ENCODE data around the gene CDH11.

CDH11 gene

DNA sequence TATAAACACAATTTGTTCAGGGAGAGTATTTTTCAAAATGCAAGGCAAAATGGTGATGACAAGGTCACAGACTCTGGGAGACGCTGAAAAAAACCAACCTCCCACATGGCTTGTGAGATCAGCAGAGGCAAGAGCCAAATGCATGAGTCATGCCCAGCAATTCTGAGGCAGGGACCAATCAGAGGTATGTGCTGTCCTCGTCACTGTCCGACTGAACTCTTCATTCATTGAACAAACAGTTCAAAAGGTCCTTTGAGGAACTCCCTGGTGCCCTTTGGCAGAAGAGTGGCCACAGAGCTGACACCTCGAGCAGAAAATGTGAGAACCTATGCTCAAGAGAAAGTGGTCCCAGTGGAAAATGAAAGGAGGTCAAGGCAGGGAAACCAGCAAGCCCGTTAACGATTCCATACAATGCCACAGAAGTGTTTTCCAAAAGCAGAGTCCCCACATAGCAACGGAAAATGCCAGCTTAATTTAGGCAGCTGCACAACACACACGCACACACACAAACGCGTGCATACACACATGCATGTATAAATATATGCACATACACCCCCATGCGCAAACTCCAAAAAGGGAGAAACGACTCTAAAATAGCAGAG, 50.9 kb downstream of the CDH11 start:
- no peak for DNase-seq (ENCODE audit: low read depth)

DNA sequence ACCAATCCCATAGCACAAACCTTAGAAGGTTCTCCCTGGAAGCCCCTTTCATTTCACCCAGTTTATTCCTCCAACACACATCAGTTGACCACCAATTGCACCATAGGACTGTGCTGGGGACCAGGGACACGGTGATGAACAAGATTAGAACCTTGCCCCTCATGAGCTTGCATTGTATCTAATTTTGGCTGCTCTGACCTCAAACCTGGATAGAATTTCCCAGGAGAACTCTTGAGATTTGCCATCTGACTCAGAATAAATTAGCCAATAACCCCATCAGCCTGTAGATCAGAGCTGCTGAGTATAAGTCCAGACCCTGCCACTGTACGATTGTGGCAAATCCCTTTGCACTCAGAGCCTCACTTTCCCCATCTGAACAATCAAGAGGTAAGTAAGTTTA, 52.1 kb downstream of the CDH11 start:
- no peak for DNase-seq (ENCODE audit: low read depth)

DNA sequence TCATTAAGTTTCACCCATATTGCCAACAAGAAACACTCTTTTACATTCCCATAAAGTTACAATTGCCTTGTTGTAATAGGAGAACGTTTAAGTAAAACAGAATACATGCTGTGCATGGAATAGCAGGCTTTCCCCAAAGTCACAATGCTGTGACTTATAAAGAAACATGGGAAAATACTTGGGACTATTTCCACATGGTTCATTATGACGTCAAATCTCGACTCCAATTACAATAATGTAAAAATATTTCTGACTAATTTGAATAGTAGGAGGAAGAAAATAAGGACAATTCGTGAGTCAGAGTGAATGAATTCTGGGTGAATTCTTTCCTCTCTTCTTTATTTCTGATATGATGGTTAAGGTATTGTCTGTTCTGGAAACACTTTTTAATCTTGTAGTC, 52.8 kb downstream of the CDH11 start:
- DNase-seq (ENCODE audit: low read depth): no peak

DNA sequence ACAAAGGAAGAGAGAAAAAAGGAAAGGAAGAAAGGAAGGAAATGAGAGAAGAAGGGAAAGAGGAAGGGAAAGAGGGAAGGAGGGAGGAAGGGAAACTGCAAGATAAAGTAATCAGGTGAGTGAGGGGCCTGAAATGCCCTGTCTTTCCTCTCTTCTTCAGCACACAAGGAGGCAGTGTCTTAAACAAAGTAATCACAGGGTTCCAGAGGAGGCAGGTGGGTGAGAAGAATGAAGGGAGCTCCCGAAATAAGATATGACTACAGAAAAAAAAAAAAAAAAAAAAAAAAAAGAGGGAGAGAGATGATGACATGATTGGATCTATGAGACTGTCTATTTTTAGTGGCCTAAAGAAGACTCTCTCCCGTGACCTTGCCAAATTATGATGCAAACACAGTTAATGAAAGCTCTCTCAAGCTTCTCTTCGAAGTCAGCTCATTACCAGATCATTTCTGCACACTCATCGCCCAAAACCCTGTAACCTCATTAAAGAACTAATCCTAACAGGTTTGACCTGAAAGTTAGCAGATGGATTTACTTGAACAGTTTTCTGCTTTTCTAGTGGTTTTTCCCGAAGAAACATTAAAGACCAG, 53.6 kb downstream of the CDH11 start:
- no peak for DNase-seq (ENCODE audit: low read depth)

DNA sequence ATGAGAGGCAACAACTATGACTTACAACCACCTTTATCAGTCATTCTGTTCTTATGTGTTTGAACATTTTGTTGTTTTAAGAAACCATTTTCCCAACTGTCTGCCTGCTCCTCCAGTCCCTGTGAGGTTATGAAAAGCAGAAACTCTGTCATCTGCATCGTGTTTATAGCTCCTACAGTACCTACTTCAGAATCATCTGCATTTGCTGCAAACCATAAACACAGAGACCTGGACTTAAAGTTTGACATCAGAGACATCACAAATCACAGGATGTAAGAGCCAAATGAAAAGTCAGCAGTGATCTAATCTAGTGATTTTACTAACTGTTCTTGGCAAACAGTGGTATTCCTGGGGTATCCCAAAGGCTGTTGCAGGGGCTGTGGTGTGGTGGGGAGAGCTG, 55.2 kb downstream of the CDH11 start:
- no peak for DNase-seq (ENCODE audit: low read depth)

DNA sequence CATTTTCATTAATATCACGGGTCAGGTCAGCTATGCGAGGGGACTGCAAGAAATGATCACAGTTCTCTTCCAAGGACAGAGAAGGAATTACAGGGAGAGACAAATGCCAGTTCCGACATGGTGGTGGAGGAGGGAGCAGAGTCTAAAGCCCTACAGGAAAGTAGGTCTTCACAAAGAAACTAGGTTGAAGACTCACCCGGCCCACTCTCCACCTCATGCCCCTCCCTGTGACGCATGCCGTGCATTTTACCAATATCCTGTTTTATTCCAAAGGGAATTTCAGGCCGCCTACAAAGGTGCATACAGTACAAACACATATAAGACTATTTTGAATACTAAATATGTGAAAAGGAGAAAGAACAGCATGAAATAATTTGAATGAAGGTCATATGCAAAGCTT, 56.8 kb downstream of the CDH11 start:
- DNase-seq (ENCODE audit: low read depth): no peak

DNA sequence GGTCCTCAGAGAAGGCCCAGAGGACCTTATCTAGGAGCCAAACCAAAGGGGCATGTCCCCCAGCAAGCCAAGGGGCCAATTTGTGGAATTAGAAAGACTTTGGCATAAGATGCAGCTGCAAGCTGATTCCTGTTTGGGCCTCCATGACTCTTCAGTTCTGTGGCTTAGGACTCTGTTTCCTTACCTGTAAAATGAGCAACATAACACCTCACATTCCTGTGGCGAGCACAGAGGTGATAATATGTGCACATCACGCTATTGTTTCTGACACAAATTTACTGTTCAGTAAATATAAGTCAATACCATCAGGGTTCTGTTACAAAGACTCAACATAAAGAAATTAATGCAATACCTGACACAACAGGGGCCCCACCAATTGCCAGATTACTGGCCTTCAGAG, 57.7 kb downstream of the CDH11 start:
- DNase-seq (ENCODE audit: low read depth): no peak

DNA sequence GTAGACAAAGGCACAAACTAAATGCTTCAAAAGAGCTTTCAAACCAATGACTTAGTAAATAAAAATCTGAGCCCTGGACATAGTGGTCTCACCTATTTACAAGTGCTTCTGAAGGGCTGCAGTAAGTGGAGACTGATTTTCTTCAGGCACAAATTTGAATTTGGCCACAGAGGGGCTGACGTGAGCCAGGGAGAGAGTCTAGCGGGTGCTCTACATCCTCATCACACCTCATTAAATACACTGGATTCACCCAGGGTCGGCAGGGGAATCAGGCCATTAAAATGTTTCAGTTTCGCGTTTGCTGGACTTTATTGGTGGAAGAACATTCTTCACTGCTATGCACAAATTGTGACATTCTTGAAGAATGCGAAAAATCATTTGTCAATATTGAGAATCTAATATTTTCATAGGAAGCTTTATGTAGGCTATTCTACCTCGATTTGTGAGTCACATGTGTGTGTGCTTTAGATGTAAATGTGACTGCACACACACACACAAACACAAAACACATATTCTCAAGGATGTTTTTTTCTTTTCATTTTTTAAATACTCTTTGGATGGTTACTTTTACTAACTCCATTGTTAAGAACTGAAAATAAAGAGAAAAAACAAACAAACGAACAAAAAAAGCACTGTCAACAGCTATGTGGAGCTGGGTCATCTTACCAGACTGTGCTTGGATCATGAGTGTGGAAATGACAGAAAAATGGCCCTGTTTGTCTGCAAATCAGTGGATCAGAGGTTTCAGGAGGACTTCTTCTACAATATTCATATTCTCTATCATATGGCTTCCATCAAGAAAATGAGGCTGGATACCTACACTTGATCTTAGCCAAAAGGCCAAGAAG, 58.9 kb downstream of the CDH11 start:
- DNase-seq (ENCODE audit: low read depth): no peak

DNA sequence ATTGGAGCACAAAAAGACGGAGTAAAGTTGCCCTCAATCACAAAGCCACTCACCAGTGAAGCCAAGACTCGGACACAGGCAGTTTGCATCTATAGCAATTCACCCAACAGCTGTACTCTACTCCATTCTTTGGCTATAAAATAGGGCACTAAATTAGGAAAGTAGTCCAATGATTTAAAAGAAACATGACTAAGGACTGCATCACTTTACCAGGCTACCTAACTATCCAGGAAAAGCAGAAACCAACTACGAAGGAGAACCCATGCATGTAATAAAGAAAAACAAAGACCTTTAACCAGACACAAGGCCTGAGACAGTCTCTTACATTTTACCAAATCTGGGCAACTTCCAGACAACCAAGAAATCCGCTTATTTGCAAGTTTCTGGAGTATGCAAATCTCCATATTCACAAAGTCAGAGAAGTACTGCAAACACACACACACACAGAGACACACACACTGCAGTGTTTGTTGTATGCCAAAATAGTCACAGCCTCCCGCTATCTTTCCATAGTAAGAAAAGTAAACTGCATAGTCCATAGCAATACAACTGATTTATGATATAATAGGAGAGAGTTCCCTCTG, 59.8 kb downstream of the CDH11 start:
- DNase-seq (ENCODE audit: low read depth): no peak

DNA sequence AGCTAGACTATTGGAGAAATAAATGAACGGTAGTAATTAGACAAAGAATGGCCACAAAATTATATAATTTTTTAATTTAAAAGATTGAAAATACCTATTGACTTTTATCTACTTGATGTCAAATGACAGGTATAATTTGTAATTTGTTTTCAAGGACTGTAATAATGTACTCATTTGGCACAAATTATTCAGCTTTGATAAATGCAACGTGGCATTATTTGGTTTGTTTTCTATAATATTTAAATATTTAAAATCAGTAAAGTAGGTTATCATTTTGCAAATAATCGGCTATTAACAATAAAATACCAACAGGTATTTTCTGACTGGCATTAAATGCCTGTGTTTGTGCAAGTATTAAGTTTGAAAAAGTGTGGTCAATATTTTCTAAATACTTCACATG, 60.6 kb downstream of the CDH11 start:
- DNase-seq (ENCODE audit: low read depth): no peak

DNA sequence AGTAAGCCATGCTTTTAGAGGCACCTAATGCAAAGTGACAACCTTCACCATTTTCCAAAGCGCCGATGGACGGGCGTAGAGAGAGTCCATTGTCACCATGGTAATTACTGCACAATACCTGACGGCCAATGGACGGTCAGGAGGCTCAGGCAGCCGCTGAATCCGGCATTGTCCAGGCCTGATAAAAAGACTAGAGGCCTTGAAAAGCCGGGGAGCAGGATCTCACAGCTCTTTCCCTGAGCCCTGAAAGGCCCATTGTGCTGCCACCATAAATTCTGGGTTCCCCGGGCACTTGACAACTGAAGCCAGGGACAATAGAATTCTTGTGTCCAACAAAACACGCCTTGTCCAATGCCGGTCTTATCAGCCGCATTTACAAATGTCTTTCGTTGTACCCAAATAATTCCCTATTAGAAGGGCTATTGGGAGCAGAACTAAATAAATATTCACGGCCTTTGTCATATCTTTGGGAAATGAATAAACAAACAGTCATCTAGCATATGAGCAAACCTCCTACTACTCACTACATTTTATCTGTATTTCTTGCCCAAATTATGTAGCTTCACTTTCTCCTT, 62.4 kb downstream of the CDH11 start:
- no peak for DNase-seq (ENCODE audit: low read depth)

DNA sequence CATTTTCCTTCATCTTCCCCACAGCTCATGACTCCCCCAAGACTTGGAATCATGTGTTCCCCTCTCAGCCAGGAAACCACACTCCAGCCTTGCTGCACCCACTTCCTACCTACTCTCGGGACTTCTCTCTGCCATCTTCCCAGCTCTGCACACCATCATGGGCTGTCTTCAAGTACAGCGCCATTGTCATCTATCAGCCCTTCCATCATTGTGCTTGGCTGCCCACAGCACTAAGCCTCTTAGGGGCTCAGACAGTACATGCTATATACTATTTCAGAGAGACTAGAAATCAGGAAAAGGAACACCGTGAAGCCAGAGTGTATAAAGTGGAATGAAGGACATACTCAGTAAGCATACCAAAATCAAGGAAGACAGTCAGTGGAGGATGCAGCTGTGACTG, 64.7 kb downstream of the CDH11 start:
- no peak for DNase-seq (ENCODE audit: low read depth)

DNA sequence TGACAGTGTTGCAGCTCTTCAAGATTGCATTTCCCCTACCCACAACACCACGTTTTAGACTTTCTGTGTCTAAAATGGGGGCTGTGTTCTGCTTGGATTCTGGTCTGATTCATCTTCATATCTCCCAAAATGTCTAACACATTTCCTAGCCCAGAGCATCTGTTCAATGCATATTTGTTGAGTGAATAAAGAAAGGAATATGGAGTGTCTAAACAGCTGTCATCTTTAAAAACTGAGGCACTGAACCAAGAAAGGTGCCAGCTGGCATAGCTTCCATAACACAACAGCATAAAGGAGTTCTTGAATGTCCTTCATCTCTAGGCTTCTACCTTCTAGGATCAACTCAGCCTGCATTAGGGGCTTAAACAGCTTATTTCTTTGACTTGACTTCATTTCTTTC, 67.4 kb downstream of the CDH11 start:
- no peak for DNase-seq (ENCODE audit: low read depth)

DNA sequence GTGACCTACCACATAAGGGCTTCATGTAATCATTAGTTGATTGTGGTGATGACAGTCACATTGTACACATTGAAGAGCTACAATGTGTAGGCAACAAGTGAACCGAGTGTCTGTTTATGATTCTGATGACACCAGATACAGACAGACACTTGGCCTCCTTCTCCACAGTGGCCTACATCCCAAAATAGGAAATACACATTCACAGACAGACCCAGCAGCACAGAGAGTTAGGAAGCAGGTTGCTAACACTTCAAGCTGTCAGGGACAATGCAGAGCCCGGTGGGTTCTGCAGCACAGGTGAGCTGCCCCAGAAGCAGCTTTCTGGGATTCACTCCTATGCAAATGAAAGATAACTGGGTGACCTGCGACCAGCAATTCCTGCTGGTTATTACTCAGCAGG, 72.2 kb downstream of the CDH11 start:
- DNase-seq (ENCODE audit: low read depth): no peak

DNA sequence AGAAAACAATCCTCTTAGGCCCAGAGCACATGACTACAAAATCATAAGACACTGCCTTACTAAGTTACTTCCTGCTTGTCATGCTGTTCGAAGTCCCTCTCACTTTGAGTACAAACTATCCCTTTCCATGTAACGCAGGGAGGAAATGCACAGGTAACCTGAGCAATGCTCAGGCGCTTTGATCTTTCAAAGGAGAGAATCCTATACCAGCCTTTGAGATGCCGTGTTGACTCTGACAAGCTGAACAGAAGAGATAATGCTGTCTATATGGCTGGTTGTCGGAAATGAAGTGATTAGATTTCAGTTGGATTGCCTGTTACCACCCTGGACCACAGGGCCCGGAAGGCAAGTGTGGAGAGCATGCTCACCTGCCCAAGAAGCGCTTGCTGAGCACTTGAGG, 75.9 kb downstream of the CDH11 start:
- no peak for DNase-seq (ENCODE audit: low read depth)

DNA sequence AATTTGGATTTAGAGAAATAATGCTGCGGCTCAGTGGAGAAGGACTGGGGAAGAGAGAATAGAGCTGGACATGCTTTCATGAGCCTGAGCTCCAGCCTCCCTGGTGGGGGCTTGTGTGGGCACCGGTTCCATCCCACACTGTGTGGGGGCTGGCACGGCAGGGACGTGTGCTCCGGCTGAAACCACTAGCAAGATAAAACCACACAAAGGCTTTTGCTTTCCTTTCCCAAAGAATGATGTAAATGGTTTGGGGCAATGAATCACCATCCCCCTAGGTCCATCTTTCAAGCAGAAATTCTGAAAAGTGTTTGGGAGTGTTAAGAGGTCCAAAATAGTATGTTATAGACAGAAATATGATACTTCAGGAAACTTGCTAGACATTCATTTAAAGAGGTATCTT, 77.0 kb downstream of the CDH11 start:
- no peak for DNase-seq (ENCODE audit: low read depth)

DNA sequence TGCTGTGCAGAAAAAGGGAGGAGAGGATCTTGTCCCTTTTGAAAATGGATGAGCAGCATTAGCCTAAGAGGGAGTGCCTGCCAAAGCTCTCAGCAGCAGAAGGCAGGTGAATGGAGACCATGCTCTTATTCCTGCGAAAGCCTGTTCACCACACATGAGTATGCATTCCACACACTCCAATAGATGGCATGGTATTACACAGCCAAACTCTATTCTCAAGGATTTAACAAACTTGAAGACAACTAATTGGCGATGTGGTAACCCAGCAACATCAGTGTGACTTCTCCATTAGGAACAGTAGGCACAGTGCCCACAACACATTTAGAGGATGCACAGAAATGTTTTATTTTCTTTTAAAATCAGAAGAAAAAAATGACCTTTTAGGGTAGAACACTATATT, 77.8 kb downstream of the CDH11 start:
- no peak for DNase-seq (ENCODE audit: low read depth)

DNA sequence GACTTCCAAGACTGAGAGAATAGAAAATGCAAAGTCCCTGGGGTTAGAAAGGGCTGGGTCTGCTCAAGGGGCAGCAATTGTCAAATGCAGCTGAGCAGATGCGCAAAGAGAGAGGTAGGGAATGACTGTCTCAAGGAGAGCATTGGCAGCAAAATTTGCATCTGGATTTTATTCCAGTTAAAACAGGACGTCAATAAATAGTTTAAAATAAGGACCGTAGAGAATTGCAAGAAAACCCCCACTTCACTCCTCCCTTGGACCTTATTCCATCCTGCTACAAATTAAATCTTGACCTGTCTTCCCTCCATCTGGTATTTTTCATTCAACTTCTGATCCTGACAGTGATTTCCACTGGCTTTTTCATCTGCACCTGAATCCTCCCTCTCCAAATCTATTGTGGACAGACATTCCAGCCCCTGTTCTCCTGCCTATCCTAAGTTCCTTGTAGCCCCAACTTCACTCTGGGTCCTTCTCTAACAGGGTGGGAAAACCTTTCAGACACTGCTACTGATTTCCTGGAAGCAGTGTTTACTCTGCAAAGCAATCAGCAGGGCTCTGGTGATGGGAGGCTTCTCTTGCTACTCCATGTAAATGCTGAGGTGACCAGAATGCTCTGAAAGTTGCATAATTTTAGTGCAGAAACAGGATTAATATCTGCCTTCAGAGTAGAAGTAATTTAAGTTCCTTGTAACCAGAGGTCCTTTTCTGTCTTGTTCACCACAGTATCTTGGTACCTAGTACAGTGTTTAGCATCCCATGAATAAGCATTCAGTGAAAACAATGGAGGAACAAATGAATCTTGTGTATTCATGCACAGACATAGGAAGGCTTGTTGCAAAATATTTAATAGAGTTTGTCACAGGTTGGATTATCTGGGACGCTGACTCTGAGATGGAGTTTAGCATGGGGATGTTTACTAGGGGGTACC, 79.2 kb downstream of the CDH11 start:
- no peak for DNase-seq (ENCODE audit: low read depth)

DNA sequence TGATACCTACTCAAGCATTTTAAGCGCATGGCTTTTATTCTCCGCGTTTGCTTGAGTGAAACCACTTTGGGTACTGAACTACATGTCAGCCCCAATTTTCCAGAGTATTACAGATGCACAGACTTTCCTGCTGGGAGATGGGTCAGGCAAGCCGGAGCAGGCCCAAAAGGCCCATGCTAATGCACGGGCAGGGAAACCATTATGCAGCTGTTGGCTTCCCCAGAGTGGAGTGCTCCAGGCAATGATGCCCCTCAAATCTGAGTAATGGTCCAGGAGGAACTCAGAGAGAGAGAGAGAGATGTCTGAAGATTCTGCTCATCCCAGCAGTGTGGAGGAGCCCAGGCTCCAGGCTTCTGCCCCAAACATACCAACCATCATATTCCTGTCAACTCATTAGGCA, 80.2 kb downstream of the CDH11 start:
- DNase-seq (ENCODE audit: low read depth): no peak

DNA sequence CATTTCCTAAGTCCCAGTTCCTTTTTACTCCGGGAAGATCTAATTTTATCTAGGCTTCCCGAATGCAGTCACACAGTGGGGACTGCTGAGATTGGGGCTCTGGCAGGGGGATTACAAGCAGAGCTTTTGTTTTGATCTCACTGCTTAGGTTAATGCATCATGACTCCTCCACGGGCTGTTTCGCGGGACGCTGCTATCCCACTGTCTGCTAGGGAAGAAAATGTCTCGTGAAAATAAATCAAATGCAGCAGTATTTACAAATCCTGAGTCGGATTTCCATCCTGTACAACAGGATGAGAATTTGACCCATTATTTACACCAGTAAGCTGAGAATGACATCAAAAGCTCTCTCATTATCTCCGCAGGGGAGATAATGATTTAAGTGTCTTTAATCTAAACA, 83.8 kb downstream of the CDH11 start:
- no peak for DNase-seq (ENCODE audit: low read depth)

DNA sequence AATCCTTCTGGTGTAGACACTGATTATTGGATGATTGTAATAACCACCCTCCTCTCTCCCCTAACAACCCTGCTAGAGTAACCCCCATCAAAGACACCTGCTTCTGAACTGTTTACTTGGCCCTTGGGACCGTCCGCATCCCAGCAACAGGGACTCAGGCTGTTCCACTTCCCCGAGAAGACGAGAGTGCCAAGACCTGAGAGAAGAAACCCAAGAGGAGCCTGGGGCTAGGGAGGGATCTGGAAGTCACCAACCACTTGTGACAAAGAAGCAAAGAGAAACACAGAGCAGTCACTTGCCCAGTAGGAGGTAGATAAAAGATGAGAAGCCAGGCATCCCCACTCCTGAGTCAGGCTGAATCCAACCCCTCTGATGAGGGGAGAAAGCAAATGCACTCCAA, 84.3 kb downstream of the CDH11 start:
- DNase-seq (ENCODE audit: low read depth): no peak

DNA sequence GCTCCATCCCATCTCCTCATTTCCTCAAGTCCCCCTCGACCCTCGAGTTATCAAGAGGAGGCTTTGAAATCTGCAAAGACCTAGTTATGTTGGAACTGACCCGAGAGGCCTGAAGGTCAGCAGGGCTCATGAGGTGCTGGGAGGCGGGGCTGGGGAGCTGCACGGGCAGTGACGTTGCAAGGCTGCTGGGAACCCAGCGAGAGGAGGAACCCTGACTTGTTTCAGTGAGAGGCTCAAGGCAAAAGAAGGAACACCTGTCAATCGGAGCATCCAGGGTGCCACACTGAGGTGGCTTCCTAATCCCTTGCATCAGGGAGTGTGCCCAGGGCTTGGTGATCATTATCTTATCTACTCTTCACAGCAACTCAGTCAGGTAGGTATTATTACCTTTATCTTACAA, 86.9 kb downstream of the CDH11 start:
- DNase-seq (ENCODE audit: low read depth): no peak
